ENCODE data around the gene SERPINB10. TPM values are rescaled to one million over a fixed set of nuclear protein-coding genes. Genes with fewer than 3 reads are reported as not detected.
A peak's percentile ranks its signal among the peaks of the same experiment; 100 is the strongest.

Gene SERPINB10
- total RNA-seq, 3 donors from 2014 or later = not detected

- TF ChIP-seq, protein P1, sequence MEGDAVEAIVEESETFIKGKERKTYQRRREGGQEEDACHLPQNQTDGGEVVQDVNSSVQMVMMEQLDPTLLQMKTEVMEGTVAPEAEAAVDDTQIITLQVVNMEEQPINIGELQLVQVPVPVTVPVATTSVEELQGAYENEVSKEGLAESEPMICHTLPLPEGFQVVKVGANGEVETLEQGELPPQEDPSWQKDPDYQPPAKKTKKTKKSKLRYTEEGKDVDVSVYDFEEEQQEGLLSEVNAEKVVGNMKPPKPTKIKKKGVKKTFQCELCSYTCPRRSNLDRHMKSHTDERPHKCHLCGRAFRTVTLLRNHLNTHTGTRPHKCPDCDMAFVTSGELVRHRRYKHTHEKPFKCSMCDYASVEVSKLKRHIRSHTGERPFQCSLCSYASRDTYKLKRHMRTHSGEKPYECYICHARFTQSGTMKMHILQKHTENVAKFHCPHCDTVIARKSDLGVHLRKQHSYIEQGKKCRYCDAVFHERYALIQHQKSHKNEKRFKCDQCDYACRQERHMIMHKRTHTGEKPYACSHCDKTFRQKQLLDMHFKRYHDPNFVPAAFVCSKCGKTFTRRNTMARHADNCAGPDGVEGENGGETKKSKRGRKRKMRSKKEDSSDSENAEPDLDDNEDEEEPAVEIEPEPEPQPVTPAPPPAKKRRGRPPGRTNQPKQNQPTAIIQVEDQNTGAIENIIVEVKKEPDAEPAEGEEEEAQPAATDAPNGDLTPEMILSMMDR (IDR thresholded peaks at IDR 0.05) = no peak
- Histone ChIP-seq H3K4me1 (ENCODE audit: low read depth) (peaks cover 10% of the 10 kb centered on the region), H3K9me3 (no peaks in the 10 kb centered on the region), H3K4me3 (no peak overlapping the region), H3K36me3 (ENCODE audit: low read depth) (no peaks in the 10 kb centered on the region)
- DNase-seq (peak in 1 of 3 donors; percentile 73), ATAC-seq (peak; percentile 3)
- intact Hi-C loops (cut with DNase I, micrococcal nuclease) = no loop called here
These were observed 67.2 kb downstream of the SERPINB10 start for GRCh38 chr18:63974991-63975390.

- ATAC-seq (no peak), DNase-seq (no peak)
- TF ChIP-seq, protein P1 (IDR thresholded peaks at IDR 0.05) = no peak
- no peaks in the 10 kb centered on the region for H3K9me3 ChIP-seq
- no peaks in the 10 kb centered on the region for H3K36me3 ChIP-seq (ENCODE audit: low read depth)
- intact Hi-C loops (cut with DNase I, micrococcal nuclease) = no loop called here
- peaks cover 10% of the 10 kb centered on the region for H3K4me1 ChIP-seq (ENCODE audit: low read depth)
- no peak overlapping the region for H3K4me3 ChIP-seq
These were observed 67.9 kb downstream of the SERPINB10 start for GRCh38 chr18:63975628-63976027.

GRCh38 chr18:63977040-63977439, 69.3 kb downstream of the SERPINB10 start:
- Histone ChIP-seq H3K4me3 (no peak overlapping the region), H3K36me3 (ENCODE audit: low read depth) (no peaks in the 10 kb centered on the region), H3K9me3 (no peaks in the 10 kb centered on the region), H3K4me1 (ENCODE audit: low read depth) (peaks cover 10% of the 10 kb centered on the region)
- intact Hi-C loops (cut with DNase I, micrococcal nuclease) = no loop called here
- TF ChIP-seq, protein P1 (IDR thresholded peaks at IDR 0.05) = no peak
- no peak for ATAC-seq
- no peak for DNase-seq

GRCh38 chr18:63979409-63979920, 71.7 kb downstream of the SERPINB10 start:
- peak in 1 of 3 donors; percentile 78 for DNase-seq
- H3K9me3 ChIP-seq = no peaks in the 10 kb centered on the region
- intact Hi-C loops (cut with DNase I, micrococcal nuclease) = no loop called here
- H3K36me3 ChIP-seq (ENCODE audit: low read depth) = no peaks in the 10 kb centered on the region
- peaks cover 10% of the 10 kb centered on the region for H3K4me1 ChIP-seq (ENCODE audit: low read depth)
- H3K4me3 ChIP-seq = no peak overlapping the region
- TF ChIP-seq, protein P1 (IDR thresholded peaks at IDR 0.05) = peak; percentile 60
- peak; percentile 81 for ATAC-seq

DNA sequence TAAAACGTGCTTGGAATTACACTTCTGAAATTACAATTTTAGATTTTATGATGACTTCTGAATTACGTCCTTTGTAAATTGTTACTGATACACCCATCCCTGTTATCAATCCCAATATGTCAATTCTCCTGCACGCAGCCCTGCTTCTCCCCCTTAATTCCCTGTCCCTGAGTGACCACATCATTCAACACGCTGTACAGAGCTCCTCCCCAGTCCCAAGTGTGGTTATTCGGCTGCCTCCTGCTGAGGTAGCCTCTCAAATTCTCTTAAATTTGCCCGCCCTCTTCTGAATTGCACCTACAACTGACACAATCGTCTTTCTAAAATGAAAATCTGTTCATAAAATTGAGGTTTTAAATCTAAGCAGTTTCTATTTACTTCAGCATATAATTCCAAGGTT, 72.3 kb downstream of the SERPINB10 start:
- TF ChIP-seq, protein P1 (IDR thresholded peaks at IDR 0.05) = no peak
- H3K36me3 ChIP-seq (ENCODE audit: low read depth) = no peaks in the 10 kb centered on the region
- intact Hi-C loops (cut with DNase I, micrococcal nuclease) = no loop called here
- H3K9me3 ChIP-seq = no peaks in the 10 kb centered on the region
- DNase-seq (no peak), ATAC-seq (no peak)
- H3K4me1 ChIP-seq (ENCODE audit: low read depth) = peaks cover 7% of the 10 kb centered on the region
- no peak overlapping the region for H3K4me3 ChIP-seq
